Measurements from ENCODE around the gene CACNA1H.
"Not testable (repeated sequence)": the region's sequence is repeated elsewhere in the genome, so short reads cannot be mapped to it uniquely, and the experiment has no call there.

Gene CACNA1H

GRCh38 chr16:1265090-1265630 lies 112.3 kb downstream of the CACNA1H start:
- no peak for DNase-seq (ENCODE audit: low read depth in 2 of 3, low spot score in 1 of 3)

DNA sequence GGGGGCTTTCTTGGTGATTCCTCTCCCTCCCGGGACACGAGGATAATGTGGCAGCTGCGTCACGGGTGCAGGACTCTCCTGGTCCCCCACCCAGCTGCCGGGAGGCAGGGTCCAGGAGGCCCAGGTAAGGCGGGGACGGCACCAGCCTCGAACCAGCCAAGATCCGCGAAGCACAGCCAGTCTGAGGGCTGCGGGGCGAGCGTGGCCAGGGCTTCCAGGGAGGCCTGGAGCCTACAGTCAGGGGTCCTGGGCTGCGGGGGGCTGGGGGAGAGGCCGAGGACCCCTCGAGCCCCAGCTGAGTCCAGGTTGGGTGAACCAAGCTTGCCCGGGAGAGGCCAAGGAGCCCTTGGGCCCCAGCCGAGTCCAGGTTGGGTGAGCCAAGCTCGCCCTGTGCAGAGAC lies 112.9 kb downstream of the CACNA1H start:
- DNase-seq (ENCODE audit: low read depth in 2 of 3, low spot score in 1 of 3): no peak

GRCh38 chr16:1269418-1269817 lies 116.5 kb downstream of the CACNA1H start:
- DNase-seq (ENCODE audit: low read depth in 2 of 3, low spot score in 1 of 3): not testable (repeated sequence)

GRCh38 chr16:1271380-1271723 lies 118.4 kb downstream of the CACNA1H start:
- no peak for DNase-seq (ENCODE audit: low read depth in 2 of 3, low spot score in 1 of 3)
